Loucy (cell line): ENCODE measurements around the gene FAR2.
"Not testable (repeated sequence)": the region's sequence is repeated elsewhere in the genome, so short reads cannot be mapped to it uniquely, and the experiment has no call there.

Experiments
- H2AFZ ChIP-seq: fragments of 200-600 bp; sonication (generic); 2 replicates; pipeline ENCODE4 v1.6.0; 2016; ENCODE audit warnings: antibody characterized with exemption, mild to moderate bottlenecking, low read length, moderate library complexity
- H3F3A ChIP-seq: fragments of 200-600 bp; 2 replicates; pipeline ENCODE4 v1.6.0; 2016; ENCODE audit warnings: antibody characterized with exemption, low read depth, mild to moderate bottlenecking
- H3K27me3 ChIP-seq: fragments of 200-600 bp; sonication (generic); 2 replicates; pipeline ENCODE4 v1.6.1; 2014; ENCODE audit warnings: low read length, mild to moderate bottlenecking; ENCODE audit not compliant: insufficient read depth, poor library complexity, severe bottlenecking
- H3K36me3 ChIP-seq: fragments of 200-600 bp; sonication (generic); 2 replicates; pipeline ENCODE4 v1.6.1; 2016; ENCODE audit warnings: low read length; ENCODE audit not compliant: insufficient read depth
- H3K4me1 ChIP-seq: fragments of 200-600 bp; sonication (generic); 2 replicates; pipeline ENCODE4 v1.5.1; 2014; ENCODE audit warnings: low read length, mild to moderate bottlenecking; ENCODE audit not compliant: insufficient read depth, poor library complexity, severe bottlenecking
- H3K4me2 ChIP-seq: fragments of 200-600 bp; sonication (generic); 2 replicates; pipeline ENCODE4 v1.6.0; 2014; ENCODE audit warnings: antibody characterized with exemption, low read length, low read depth, mild to moderate bottlenecking; ENCODE audit not compliant: poor library complexity, severe bottlenecking
- H3K4me3 ChIP-seq: fragments of 200-600 bp; sonication (generic); 2 replicates; pipeline ENCODE4 v1.5.1; 2014; ENCODE audit warnings: low read length, mild to moderate bottlenecking, mixed read lengths; ENCODE audit not compliant: poor library complexity, severe bottlenecking
- H3K79me2 ChIP-seq: fragments of 200-600 bp; sonication (generic); 2 replicates; pipeline ENCODE4 v1.6.1; 2014; ENCODE audit warnings: low read length; ENCODE audit not compliant: insufficient read depth
- H3K9ac ChIP-seq: fragments of 200-600 bp; sonication (generic); 2 replicates; pipeline ENCODE4 v1.6.0; 2014; ENCODE audit warnings: mild to moderate bottlenecking, low read depth, low read length, moderate library complexity; ENCODE audit not compliant: poor library complexity, severe bottlenecking
- H3K9me2 ChIP-seq: fragments of 200-600 bp; sonication (generic); replicated peaks from 2 replicates; pipeline ENCODE4 v1.6.1; 2016; ENCODE audit warnings: low read depth, low read length, mixed read lengths
- H3K9me3 ChIP-seq: fragments of 200-600 bp; sonication (generic); 2 replicates; pipeline ENCODE4 v1.6.1; 2014; ENCODE audit warnings: mild to moderate bottlenecking, antibody characterized with exemption, low read length, low read depth; ENCODE audit not compliant: insufficient read depth
- H4K20me1 ChIP-seq: fragments of 200-600 bp; sonication (generic); 2 replicates; pipeline ENCODE4 v1.6.0; 2014; ENCODE audit warnings: antibody characterized with exemption, low read length, mild to moderate bottlenecking; ENCODE audit not compliant: insufficient read depth, poor library complexity, severe bottlenecking
- EZH2phosphoT487 ChIP-seq: fragments of 200-600 bp; IDR thresholded peaks from 2 replicates; pipeline ENCODE4 v1.6.1; 2018; ENCODE audit warnings: antibody characterized with exemption, mild to moderate bottlenecking, moderate library complexity, borderline replicate concordance
- TF ChIP-seq, protein P1 (sequence below): fragments of 200-600 bp; sonication (generic); conservative IDR thresholded peaks from 2 replicates; pipeline ENCODE4 v1.5.1; 2014; ENCODE audit warnings: mild to moderate bottlenecking, antibody characterized with exemption, low read length

FAR2 gene

GRCh38 chr12:29288031-29288430, 139.0 kb downstream of the FAR2 start:
- no peak overlapping the region for H2AFZ ChIP-seq

GRCh38 chr12:29290475-29290874, 141.4 kb downstream of the FAR2 start:
- H3K4me2 ChIP-seq, H3K36me3 ChIP-seq, H3F3A ChIP-seq, H2AFZ ChIP-seq, H3K79me2 ChIP-seq, H3K9me3 ChIP-seq, H3K9ac ChIP-seq, H3K9me2 ChIP-seq, H3K27me3 ChIP-seq, H3K4me3 ChIP-seq, H4K20me1 ChIP-seq: not testable (repeated sequence)
- H3K4me1 ChIP-seq, result peaks cover 25% of the 10 kb centered on the region

More at GRCh38 chr12:29288031-29288430, 139.0 kb downstream of the FAR2 start:
- H3K9me3 ChIP-seq, result peaks cover 4% of the 10 kb centered on the region
- H3K27me3 ChIP-seq, result no peaks in the 10 kb centered on the region
- H3F3A ChIP-seq, result no peaks in the 10 kb centered on the region
- H3K4me2 ChIP-seq, result peak overlapping the region; percentile 3
- no peaks in the 10 kb centered on the region for H3K36me3 ChIP-seq
- no peaks in the 10 kb centered on the region for H4K20me1 ChIP-seq
- peaks cover 34% of the 10 kb centered on the region for H3K4me1 ChIP-seq
- H3K79me2 ChIP-seq, result no peaks in the 10 kb centered on the region
- H3K9me2 ChIP-seq, result no peaks in the 10 kb centered on the region
- TF ChIP-seq, protein P1, sequence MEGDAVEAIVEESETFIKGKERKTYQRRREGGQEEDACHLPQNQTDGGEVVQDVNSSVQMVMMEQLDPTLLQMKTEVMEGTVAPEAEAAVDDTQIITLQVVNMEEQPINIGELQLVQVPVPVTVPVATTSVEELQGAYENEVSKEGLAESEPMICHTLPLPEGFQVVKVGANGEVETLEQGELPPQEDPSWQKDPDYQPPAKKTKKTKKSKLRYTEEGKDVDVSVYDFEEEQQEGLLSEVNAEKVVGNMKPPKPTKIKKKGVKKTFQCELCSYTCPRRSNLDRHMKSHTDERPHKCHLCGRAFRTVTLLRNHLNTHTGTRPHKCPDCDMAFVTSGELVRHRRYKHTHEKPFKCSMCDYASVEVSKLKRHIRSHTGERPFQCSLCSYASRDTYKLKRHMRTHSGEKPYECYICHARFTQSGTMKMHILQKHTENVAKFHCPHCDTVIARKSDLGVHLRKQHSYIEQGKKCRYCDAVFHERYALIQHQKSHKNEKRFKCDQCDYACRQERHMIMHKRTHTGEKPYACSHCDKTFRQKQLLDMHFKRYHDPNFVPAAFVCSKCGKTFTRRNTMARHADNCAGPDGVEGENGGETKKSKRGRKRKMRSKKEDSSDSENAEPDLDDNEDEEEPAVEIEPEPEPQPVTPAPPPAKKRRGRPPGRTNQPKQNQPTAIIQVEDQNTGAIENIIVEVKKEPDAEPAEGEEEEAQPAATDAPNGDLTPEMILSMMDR, result no peak
- TF ChIP-seq EZH2phosphoT487, result no peak
- no peak overlapping the region for H3K9ac ChIP-seq
- H3K4me3 ChIP-seq, result no peak overlapping the region

GRCh38 chr12:29291226-29291625, 142.1 kb downstream of the FAR2 start:
- Histone ChIP-seq H3K4me3 (no peak overlapping the region), H3K27me3 (no peaks in the 10 kb centered on the region), H3K4me1 (peaks cover 20% of the 10 kb centered on the region), H2AFZ (no peak overlapping the region), H3K4me2 (no peak overlapping the region), H3K79me2 (no peaks in the 10 kb centered on the region), H4K20me1 (no peaks in the 10 kb centered on the region), H3K9me2 (no peaks in the 10 kb centered on the region), H3K9ac (no peak overlapping the region), H3K9me3 (peaks cover 4% of the 10 kb centered on the region), H3F3A (no peaks in the 10 kb centered on the region), H3K36me3 (no peaks in the 10 kb centered on the region)
- TF ChIP-seq EZH2phosphoT487, result no peak
- TF ChIP-seq, protein P1, result no peak

GRCh38 chr12:29299633-29300032, 150.6 kb downstream of the FAR2 start:
- no peaks in the 10 kb centered on the region for H3K9me3 ChIP-seq
- H3K36me3 ChIP-seq, result no peaks in the 10 kb centered on the region
- no peak overlapping the region for H3K9ac ChIP-seq
- H2AFZ ChIP-seq, result no peak overlapping the region
- no peak overlapping the region for H3K4me2 ChIP-seq
- no peaks in the 10 kb centered on the region for H3K79me2 ChIP-seq
- no peaks in the 10 kb centered on the region for H3K9me2 ChIP-seq
- no peaks in the 10 kb centered on the region for H3K4me1 ChIP-seq
- no peaks in the 10 kb centered on the region for H4K20me1 ChIP-seq
- TF ChIP-seq, protein P1, result no peak
- no peak for TF ChIP-seq EZH2phosphoT487
- no peaks in the 10 kb centered on the region for H3F3A ChIP-seq
- no peak overlapping the region for H3K4me3 ChIP-seq
- H3K27me3 ChIP-seq, result no peaks in the 10 kb centered on the region
